Spleen (tissue), 11 donors: ENCODE results near the gene NOG. TPM values are rescaled to one million over a fixed set of nuclear protein-coding genes. Genes with fewer than 3 reads are reported as not detected.

Experiments used
- DNase-seq: peaks from one replicate; pipeline ENCODE4 v3.0.0-alpha.2; 2020
- H3K27ac ChIP-seq, 8 donors: fragments of 200-600 bp; sonication (generic) in 7 of 8; 1 replicate in 4 of 8; 2 replicates in 4 of 8; pipeline versions ENCODE4 v1.5.0 to v1.8.0; 2016 to 2021; ENCODE audit warnings: inconsistent platforms in 4 of 8, mild to moderate bottlenecking in 4 of 8, moderate library complexity in 1 of 8
- H3K27me3 ChIP-seq, 7 donors: fragments of 200-600 bp; sonication (generic) in 6 of 7; replicated peaks in 1 of 7; 1 replicate in 4 of 7; 2 replicates in 3 of 7; pipeline versions ENCODE4 v1.5.0 to v1.8.0; 2016 to 2021; ENCODE audit warnings: inconsistent platforms in 3 of 7, mild to moderate bottlenecking in 1 of 7
- H3K36me3 ChIP-seq, 6 donors: fragments of 200-600 bp; sonication (generic) in 5 of 6; 1 replicate in 4 of 6; 2 replicates in 2 of 6; pipeline versions ENCODE4 v1.5.0 to v1.8.0; 2016 to 2021; ENCODE audit warnings: inconsistent platforms in 2 of 6
- H3K4me1 ChIP-seq, 6 donors: fragments of 200-600 bp; sonication (generic) in 5 of 6; 1 replicate in 3 of 6; 2 replicates in 3 of 6; pipeline versions ENCODE4 v1.5.0 to v1.8.0; 2016 to 2021; ENCODE audit warnings: inconsistent platforms in 3 of 6
- H3K4me3 ChIP-seq, 8 donors: fragments of 200-600 bp; sonication (generic) in 7 of 8; 1 replicate in 4 of 8; 2 replicates in 4 of 8; pipeline versions ENCODE4 v1.5.0 to v1.8.0; 2016 to 2021; ENCODE audit warnings: inconsistent platforms in 4 of 8, mild to moderate bottlenecking in 4 of 8, moderate library complexity in 2 of 8
- H3K9me3 ChIP-seq, 8 donors: fragments of 200-600 bp; sonication (generic) in 7 of 8; 1 replicate in 4 of 8; 2 replicates in 4 of 8; pipeline versions ENCODE4 v1.5.0 to v1.8.0; 2016 to 2021; ENCODE audit warnings: inconsistent platforms in 4 of 8
- POLR2A ChIP-seq, 3 donors: fragments of 450-650 bp; IDR thresholded peaks; one replicate each; pipeline ENCODE4 v1.5.1; 2017; ENCODE audit warnings: antibody characterized with exemption in 3 of 3, mild to moderate bottlenecking in 1 of 3
- POLR2AphosphoS5 ChIP-seq, 3 donors: sonication (generic); formaldehyde crosslinking; IDR thresholded peaks; one replicate each; pipeline ENCODE4 v1.5.1; 2017; ENCODE audit warnings: antibody characterized with exemption in 3 of 3
- WGBS, 5 donors: extraction: QIAGEN DNeasy Blood & Tissue Kit in 3 of 5; methylation state at CpG; one replicate each; pipeline versions ENCODE4 v1.1.5 to v1.1.7; 2013 to 2018; 5-methylcytosine and 5-hydroxymethylcytosine counted together
- intact Hi-C: fragments of 100-400 bp; cut with DNase I; formaldehyde crosslinking; loops from one replicate; pipeline ENCODE4 v1.15.0; 2023; ENCODE audit warnings: low total_unique reads
- polyA plus RNA-seq, 3 donors: library from polyadenylated mRNA; stranded (reverse); fragments of 200-250 nt; gene quantifications; one replicate each; pipeline ENCODE4 v1.2.1, GENCODE V29; 2013
- small RNA-seq, 4 donors: library from RNA; depleted of rRNA; stranded (forward); fragments of <200 nt; gene quantifications; one replicate each; pipeline ENCODE3, GENCODE V24; 2016
- total RNA-seq, 7 donors: library from RNA; depleted of rRNA in 3 of 7; stranded (reverse); fragments of >200 nt in 3 of 7; fragmentation: NEBNext Ultra II Directional in 4 of 7; extraction: Animal tissue kit (Norgen Biotek cat#: 25700) in 4 of 7; gene quantifications; one replicate each; pipeline versions ENCODE4 v1.1.0 to v1.2.1, GENCODE V29; 2016 to 2021
- TF ChIP-seq, protein P1 (sequence below), 11 experiments: fragments of 200-600 bp in 7 of 11; fragments of 450-650 bp in 4 of 11; sonication (generic) in 4 of 11; IDR thresholded peaks in 8 of 11; conservative IDR thresholded peaks in 3 of 11; 1 replicate in 7 of 11; 2 replicates in 4 of 11; pipeline versions ENCODE4 v1.4.0 to v1.8.0; 2016 to 2021; ENCODE audit warnings: antibody characterized with exemption in 11 of 11, inconsistent platforms in 4 of 11, mild to moderate bottlenecking in 1 of 11
- donor health status: healthy with polysubstance abuse.
- donor health status: DM: no; HTN: no; CAD: no; lungs with moderate emphysema.
- donor health status: DM: no; HTN: no; CAD: no.
- donor health status: Bipolar disorder and iron deficiency.
- donor health status: healthy.
- donor health status: DM: no; HTN: no; CAD: no.
- donor health status: DM: yes; HTN: yes; CAD: no.

Gene NOG
- total and polyA plus RNA-seq, 10 donors = 0.04 to 1.3 (median 0.54) TPM; not detected in 3

DNA sequence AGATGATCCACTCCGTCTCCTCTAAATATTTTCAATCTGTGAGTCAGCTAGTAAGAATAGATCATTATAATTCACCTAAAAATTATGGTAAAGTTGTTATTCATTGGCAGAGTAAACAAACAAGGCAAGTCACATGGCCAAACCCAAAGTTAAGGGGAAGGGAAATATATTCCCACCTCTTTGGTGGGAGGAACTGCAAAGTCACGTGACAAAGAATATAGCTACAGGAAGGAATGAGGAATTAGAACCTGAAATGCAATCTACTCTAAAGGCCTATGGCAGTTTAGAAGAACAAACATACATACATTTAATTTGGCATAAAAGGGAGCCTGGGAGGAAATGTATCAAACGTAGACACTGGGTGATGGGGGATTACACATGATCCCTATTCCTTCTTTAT is 48.9 kb downstream of the NOG start:
- Histone ChIP-seq H3K27ac (no peak overlapping the region), H3K36me3 (no peaks in the 10 kb centered on the region), H3K4me1 (no peaks in the 10 kb centered on the region), H3K27me3 (peaks cover 0 to 8% (median 0%) of the 10 kb centered on the region in 7 donors), H3K4me3 (no peak overlapping the region), H3K9me3 (no peaks in the 10 kb centered on the region)
- intact Hi-C loops = no loop called here
- DNase-seq = no peak
- 65 to 85% (median 69%) methylated on average over 3 of the region's 3 CpGs for WGBS, 5 donors
- TF ChIP-seq, protein P1, sequence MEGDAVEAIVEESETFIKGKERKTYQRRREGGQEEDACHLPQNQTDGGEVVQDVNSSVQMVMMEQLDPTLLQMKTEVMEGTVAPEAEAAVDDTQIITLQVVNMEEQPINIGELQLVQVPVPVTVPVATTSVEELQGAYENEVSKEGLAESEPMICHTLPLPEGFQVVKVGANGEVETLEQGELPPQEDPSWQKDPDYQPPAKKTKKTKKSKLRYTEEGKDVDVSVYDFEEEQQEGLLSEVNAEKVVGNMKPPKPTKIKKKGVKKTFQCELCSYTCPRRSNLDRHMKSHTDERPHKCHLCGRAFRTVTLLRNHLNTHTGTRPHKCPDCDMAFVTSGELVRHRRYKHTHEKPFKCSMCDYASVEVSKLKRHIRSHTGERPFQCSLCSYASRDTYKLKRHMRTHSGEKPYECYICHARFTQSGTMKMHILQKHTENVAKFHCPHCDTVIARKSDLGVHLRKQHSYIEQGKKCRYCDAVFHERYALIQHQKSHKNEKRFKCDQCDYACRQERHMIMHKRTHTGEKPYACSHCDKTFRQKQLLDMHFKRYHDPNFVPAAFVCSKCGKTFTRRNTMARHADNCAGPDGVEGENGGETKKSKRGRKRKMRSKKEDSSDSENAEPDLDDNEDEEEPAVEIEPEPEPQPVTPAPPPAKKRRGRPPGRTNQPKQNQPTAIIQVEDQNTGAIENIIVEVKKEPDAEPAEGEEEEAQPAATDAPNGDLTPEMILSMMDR (IDR thresholded peaks at IDR 0.05 in 8 of 11, conservative IDR thresholded peaks at IDR 0.05 in 3 of 11) = no peak
- no peak for TF ChIP-seq POLR2AphosphoS5 (IDR thresholded peaks at IDR 0.05)
- no peak for TF ChIP-seq POLR2A (IDR thresholded peaks at IDR 0.05)

Small RNAs within 50 kb of the gene (small RNA-seq; reads per million reads assigned to genes)
- gene RPL39P33 = 0 reads per million in 4 donors

Other genes with a start within 250 kb of the NOG start
- 1 to 10 TPM; 2.4 to 6.0 (median 4.3) TPM for gene C17orf67, start 240.2 kb downstream of the NOG start, total RNA-seq
- 10 to 100 TPM in 1 of 3 donors, 1 to 10 TPM in 2; 2.0 to 10.4 (median 6.9) TPM for gene C17orf67, start 240.2 kb downstream of the NOG start, polyA plus RNA-seq
- 10 to 100 TPM; 14.3 to 37.3 (median 25.3) TPM for gene DGKE, start 240.5 kb downstream of the NOG start, total RNA-seq
- gene DGKE, start 240.5 kb downstream of the NOG start, polyA plus RNA-seq = 1 to 10 TPM; 2.3 to 5.6 (median 4.2) TPM